HL-60 (cell line): Measurements from ENCODE around the gene MRPS35.

Experiments
- GABPA ChIP-seq: IDR thresholded peaks from 2 replicates; pipeline ENCODE4 v1.6.1; 2012; ENCODE audit warnings: low read depth
- TF ChIP-seq, protein P1 (sequence below): IDR thresholded peaks from one replicate; pipeline ENCODE4 v1.5.1; 2011; ENCODE audit warnings: low read length, control low read depth, inconsistent platforms; ENCODE audit not compliant: insufficient read depth
- TF ChIP-seq, protein P2 (sequence below): IDR thresholded peaks from 2 replicates; pipeline ENCODE4 v1.6.1; 2012; ENCODE audit warnings: low read depth; ENCODE audit not compliant: insufficient replicate concordance

DNA sequence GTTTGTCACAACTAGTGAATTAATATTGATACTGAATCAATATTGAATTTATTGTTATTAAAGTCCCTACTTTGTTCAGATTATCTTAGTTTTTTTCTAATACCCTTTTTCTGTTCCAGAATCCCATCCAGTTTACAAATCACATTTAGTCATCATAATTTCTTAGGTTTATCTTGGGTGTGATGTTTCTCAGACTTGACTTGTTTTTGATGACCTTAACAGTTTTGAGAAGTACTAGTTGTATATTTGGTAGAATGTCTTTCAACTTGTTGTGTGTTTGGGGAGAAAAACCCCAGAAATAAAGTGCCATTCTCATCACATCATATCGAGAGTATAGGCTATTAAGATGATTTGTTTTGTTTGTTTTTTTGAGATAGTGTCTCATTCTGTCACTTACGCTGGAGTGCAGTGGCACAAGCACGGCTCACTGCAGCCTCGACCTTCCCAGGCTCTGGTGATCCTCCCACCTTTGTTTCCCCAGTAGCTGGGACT lies 19.5 kb downstream of the MRPS35 start:
- TF ChIP-seq, protein P1, sequence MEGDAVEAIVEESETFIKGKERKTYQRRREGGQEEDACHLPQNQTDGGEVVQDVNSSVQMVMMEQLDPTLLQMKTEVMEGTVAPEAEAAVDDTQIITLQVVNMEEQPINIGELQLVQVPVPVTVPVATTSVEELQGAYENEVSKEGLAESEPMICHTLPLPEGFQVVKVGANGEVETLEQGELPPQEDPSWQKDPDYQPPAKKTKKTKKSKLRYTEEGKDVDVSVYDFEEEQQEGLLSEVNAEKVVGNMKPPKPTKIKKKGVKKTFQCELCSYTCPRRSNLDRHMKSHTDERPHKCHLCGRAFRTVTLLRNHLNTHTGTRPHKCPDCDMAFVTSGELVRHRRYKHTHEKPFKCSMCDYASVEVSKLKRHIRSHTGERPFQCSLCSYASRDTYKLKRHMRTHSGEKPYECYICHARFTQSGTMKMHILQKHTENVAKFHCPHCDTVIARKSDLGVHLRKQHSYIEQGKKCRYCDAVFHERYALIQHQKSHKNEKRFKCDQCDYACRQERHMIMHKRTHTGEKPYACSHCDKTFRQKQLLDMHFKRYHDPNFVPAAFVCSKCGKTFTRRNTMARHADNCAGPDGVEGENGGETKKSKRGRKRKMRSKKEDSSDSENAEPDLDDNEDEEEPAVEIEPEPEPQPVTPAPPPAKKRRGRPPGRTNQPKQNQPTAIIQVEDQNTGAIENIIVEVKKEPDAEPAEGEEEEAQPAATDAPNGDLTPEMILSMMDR, result no peak
- TF ChIP-seq, protein P2, sequence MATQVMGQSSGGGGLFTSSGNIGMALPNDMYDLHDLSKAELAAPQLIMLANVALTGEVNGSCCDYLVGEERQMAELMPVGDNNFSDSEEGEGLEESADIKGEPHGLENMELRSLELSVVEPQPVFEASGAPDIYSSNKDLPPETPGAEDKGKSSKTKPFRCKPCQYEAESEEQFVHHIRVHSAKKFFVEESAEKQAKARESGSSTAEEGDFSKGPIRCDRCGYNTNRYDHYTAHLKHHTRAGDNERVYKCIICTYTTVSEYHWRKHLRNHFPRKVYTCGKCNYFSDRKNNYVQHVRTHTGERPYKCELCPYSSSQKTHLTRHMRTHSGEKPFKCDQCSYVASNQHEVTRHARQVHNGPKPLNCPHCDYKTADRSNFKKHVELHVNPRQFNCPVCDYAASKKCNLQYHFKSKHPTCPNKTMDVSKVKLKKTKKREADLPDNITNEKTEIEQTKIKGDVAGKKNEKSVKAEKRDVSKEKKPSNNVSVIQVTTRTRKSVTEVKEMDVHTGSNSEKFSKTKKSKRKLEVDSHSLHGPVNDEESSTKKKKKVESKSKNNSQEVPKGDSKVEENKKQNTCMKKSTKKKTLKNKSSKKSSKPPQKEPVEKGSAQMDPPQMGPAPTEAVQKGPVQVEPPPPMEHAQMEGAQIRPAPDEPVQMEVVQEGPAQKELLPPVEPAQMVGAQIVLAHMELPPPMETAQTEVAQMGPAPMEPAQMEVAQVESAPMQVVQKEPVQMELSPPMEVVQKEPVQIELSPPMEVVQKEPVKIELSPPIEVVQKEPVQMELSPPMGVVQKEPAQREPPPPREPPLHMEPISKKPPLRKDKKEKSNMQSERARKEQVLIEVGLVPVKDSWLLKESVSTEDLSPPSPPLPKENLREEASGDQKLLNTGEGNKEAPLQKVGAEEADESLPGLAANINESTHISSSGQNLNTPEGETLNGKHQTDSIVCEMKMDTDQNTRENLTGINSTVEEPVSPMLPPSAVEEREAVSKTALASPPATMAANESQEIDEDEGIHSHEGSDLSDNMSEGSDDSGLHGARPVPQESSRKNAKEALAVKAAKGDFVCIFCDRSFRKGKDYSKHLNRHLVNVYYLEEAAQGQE, result no peak
- TF ChIP-seq GABPA, result no peak
